T-helper 22 cell (primary cell): ENCODE results near the gene G3BP2.
"Not testable (repeated sequence)": the region's sequence is repeated elsewhere in the genome, so short reads cannot be mapped to it uniquely, and the experiment has no call there.

Experiments used
- DNase-seq: peaks from one replicate; pipeline ENCODE4 v3.0.0-alpha.2; 2020; ENCODE audit warnings: low read depth

Gene G3BP2

DNA sequence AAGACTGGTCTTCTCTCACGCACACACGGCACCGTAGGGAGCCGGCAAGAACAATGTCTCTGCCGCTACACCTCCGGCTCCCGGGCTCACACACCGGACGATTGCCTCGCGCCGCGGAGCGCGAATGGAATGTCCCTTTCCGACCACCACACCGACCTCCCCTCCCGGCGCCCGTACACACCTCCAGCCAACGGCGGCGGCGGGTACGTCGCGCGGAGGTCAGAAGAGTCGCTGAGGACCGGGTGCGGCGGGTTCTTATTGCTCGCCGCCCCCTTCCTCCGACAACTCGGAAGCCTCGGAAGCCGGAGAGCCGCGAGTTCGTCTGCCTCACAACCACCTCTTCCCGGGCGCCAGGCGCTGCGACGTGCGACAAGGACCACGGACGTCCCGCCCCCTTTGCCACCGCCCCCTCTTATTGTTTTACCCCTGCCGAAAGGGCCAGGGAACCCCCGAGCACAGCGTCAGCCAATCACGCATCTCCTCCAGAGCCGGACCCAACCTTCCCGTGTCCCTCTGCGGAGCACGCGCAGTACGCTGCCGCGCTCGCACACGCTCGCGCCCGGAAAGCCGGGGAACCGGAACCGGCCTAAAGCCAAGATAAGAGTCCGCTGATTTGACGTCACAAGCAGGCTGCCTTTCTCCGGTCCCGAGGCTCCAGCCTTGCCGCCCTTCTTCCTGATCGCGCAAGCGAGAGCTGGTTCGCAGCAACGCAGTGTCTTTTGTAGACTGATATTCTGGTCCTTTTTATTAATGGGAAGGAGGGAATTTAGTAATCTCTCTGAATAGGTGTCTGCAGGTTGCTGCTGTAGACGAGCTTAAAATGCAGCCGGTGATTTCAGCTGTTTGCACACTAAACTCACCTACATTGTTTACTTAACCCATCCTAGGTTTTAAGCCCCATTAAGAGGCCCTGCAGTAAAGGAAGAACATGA is at the start of gene G3BP2:
Gene G3BP2 (minus strand): TSS at position 385 of the 932 bp plus-strand sequence. CDS start 11,386 bp downstream, outside the sequence.
- DNase-seq, result peak; percentile 99

GRCh38 chr4:75722417-75722816 is 49.2 kb upstream of the G3BP2 start:
- no peak for DNase-seq

- no peak for DNase-seq
Measured at GRCh38 chr4:75718529-75718928, 45.3 kb upstream of the G3BP2 start.

DNA sequence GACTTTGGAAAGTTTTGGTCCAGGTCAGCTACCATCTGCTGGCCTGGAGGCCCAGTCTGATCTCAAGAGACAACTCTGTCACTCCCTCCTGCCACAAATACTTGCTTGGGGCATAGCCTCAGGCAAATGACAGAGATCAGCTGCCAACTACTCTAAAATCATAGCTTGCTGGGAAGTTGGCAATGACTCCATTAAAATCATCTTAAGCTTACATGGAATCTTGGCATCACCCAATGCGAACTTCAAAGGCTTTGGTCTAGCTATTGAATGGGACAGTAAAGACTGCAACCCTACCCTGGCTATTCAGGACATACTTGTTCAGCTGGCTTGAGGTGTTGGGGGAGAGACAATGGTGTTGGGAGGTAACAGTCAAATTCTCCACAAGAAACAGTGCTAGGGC is 44.2 kb upstream of the G3BP2 start:
- DNase-seq, result no peak

GRCh38 chr4:75716054-75716453 is 42.8 kb upstream of the G3BP2 start:
- not testable (repeated sequence) for DNase-seq

DNA sequence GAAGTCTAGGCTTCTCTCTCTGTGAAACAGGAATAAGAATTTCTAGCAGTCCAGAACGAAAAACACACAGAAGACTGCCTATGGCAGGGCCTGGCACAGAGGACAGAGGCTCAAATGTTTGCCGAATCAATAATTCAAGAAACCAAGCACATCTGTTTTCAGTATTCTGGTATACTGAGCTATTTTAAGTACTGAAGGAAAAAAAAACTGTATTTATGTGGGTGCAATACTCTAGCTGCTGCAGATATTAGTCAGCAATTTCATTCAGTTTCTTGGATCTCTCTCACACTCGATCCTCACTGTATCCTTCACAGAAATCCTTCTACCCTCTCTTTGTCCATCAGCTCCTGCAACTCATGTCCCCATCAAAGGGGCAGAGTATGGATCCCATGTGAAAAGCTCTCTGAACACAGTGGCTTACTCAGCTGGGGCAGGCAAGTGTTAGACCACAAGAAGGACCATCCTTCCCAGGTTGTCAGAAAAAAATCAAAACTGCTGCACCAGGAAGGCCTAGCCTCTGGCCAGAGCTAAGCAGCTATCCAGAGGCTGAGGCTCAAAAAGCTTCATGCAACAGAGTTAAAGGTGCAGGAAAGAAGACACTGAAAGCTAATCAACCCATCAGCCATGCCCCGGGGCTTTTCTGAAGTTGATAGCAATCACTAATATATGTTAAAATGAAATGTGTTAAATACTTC is 42.0 kb upstream of the G3BP2 start:
- DNase-seq, result no peak

DNA sequence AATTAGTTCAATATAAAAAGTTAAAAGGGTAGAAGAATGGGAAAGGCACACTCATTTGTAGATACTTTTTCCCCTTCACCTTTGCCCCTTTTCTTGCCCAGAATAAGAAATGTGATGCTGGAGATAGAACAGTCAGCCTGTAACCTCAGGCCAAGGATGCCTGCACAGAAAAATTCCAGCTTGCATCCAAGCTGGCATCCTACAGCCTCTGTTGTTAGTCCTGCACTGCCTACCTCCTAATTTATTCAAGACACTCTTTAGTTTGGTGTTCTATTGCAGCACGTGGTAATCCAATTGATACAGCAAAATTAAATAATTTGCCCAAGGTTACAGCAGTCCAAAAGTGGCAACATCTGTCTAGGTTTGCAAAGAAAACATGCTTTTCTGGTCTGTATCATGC is 41.5 kb upstream of the G3BP2 start:
- no peak for DNase-seq

- no peak for DNase-seq
Measured at GRCh38 chr4:75714011-75714410, 40.8 kb upstream of the G3BP2 start.

DNA sequence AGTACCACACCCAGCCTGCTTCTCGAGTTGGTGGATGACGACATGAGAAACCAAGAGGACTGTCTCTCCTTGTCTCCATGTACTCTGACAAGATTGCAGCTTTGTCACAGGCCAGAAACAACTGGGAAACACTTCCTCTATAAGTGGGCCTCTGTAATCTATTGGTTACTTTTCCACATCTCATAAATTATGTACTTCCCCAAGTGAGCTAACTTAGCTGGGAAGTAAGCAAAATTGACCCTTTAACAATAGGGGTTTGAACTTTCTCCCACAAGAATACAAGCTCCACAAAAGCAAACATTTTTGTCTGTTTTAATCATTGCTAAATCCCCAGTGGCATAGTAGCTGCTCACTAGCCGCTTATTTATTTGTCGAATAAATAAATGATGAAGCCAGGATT is 37.0 kb upstream of the G3BP2 start:
- DNase-seq, result no peak

DNA sequence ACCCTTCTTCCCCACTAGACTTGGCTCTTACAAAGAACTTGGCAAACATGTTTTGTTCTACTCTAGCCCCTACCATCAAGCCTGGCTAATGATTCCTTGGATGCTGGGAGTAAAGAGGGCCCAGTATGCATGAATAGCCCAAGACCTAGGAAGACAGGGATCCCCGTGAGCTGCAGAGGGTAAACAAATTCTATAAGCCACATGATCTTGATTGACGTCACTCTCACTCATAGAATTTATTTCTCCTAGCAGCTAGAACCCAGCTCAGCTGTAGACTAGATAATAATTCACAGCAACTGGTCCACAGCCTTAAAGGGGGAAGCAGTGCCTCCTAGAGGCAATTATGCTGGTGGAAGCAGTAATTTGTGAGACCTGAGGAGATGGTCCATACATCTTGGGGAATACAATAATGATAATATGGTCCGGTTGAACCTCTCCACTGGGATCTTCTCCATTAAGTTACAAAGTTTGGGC is 35.0 kb upstream of the G3BP2 start:
- DNase-seq, result no peak

GRCh38 chr4:75705198-75705977 is 32.2 kb upstream of the G3BP2 start:
- DNase-seq, result no peak

DNA sequence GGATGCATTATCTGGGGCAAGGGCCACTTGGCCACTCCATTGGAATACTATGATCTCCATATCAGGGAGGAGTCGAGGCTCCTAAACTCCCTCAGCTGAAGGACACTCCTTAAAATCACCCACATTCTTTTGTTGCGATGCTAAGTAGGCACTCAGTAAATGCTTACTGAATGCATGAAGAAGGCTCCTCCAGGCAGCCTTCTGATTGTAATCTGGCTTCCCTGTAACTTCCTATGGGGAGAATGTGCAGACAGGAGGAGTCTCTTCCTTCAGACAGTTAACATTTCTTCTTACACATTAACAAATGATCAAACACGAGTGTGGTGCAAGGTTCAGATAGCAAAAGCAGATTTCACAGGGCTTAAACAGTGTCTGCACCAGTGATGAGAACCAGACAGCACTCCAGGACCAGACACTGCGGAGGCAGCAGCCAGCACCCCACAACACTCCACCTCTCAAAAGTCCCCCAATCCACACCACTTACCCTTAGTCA is 29.8 kb upstream of the G3BP2 start:
- no peak for DNase-seq

DNA sequence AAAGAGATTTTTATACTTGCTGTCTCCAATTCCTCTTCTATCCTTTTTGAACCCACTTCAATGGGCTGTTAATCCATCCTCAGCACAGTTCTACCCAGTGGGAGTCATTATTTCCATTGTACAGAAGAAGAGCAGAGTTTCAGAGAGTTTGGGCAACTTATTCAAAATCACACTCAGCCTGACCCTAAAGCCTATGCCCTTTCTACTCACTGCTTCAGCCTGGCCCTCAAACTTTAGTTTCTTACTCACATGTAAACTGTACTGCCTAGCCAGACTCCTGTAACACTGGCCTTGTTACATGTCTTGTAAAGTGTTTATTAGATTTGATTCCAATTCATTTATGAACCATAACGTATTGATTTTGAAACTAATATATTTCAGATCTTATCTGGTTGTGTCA is 26.1 kb upstream of the G3BP2 start:
- no peak for DNase-seq

GRCh38 chr4:75698963-75699228 is 25.7 kb upstream of the G3BP2 start:
- no peak for DNase-seq

- DNase-seq, result no peak
Measured at GRCh38 chr4:75698162-75698962, 25.2 kb upstream of the G3BP2 start.

- no peak for DNase-seq
Measured at GRCh38 chr4:75696581-75696980, 23.4 kb upstream of the G3BP2 start.

DNA sequence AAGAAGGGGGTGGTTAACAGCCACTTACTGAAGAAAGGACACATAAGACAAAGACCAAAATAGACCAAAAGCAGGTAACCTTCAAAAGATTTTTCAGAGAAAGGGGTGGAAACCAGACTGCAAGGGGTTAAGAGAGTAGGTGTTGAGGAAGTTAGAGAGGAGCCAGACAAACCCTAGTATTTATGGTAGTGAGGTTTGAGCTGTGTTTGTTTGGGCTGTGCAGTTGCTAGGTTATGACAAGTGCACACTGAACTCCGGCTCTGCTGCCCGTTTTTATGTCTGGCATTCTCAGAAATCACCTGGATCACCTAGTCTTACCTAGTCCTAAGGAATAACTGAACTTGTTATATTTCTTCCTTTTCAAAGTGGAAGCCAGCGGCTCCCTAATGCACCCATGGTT is 22.9 kb upstream of the G3BP2 start:
- no peak for DNase-seq

DNA sequence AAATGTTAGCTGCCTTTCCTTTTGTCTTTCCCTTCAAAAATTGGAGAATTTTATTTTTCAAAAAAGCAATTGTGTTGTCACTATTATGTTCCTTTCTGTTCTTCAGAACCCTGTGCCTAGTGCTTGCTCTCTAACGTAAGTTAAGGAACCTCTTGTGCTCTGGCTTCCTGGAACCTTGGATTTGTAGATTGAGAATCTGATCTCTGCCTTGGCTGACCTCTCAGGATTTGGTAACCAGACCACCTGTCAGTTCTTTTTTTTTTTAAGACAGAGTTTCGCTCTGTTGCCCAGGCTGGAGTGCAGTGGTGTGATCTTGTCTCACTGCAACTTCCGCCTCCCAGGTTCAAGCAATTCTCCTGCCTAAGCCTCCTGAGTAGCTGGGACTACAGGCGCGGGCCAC is 18.9 kb upstream of the G3BP2 start:
- not testable (repeated sequence) for DNase-seq

GRCh38 chr4:75687125-75687524 is 13.9 kb upstream of the G3BP2 start:
- DNase-seq, result not testable (repeated sequence)

- no peak for DNase-seq
Measured at GRCh38 chr4:75686346-75686745, 13.1 kb upstream of the G3BP2 start.

DNA sequence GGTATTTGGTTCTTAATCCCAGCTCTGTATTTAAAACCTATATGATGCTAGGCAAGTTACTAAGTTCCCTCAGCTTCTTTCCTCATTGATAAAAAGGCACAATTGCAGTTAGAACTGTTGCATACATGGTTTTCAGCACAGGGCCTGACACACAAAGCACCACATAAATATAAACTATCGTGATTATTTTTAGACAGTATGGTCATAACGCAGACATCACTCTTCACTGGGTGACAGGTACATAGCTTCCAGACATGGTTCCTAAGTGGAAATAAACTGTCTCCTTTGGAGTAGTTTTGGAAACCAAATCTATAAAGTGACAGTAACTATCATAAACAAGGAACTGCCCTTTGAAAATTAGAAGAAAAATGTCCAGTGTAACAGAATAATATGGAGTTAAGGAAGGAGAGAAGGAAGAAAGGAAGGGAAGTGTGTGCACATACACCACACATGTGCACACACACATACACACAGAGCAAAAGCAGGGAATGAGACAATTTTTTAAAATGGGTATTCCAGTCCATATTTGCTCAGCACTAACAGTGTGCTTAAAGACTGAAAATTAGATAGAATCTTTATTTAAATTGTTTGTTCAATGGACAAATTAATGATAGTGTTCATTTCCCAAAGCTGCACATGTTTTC is 12.5 kb upstream of the G3BP2 start:
- DNase-seq, result no peak
